H9 (cell line): ENCODE results near the gene NLE1. TPM values are rescaled to one million over a fixed set of nuclear protein-coding genes. Genes with fewer than 3 reads are reported as not detected.

Experiments used
- DNase-seq: peaks from one replicate; pipeline ENCODE4 v3.0.0-alpha.2; 2017
- H2AFZ ChIP-seq: one replicate; pipeline ENCODE4 v1.6.1; 2013; ENCODE audit warnings: mild to moderate bottlenecking, low read length, control low read depth, moderate library complexity
- H2AK5ac ChIP-seq: 2 replicates; pipeline ENCODE4 v1.6.1; 2013; ENCODE audit warnings: low read length, control low read depth, mixed read lengths; ENCODE audit not compliant: insufficient read length
- H2BK120ac ChIP-seq: one replicate; pipeline ENCODE4 v1.6.1; 2013; ENCODE audit warnings: low read depth, mild to moderate bottlenecking, low read length, control low read depth, inconsistent platforms; ENCODE audit not compliant: poor library complexity, severe bottlenecking
- H2BK12ac ChIP-seq: 2 replicates; pipeline ENCODE4 v1.6.1; 2013; ENCODE audit warnings: low read length, control low read depth, mixed read lengths, low read depth; ENCODE audit not compliant: insufficient read length
- H2BK15ac ChIP-seq: 2 replicates; pipeline ENCODE4 v1.6.1; 2013; ENCODE audit warnings: low read depth, low read length, control low read depth
- H2BK20ac ChIP-seq: one replicate; pipeline ENCODE4 v1.6.1; 2013; ENCODE audit warnings: low read depth, mild to moderate bottlenecking, low read length, control low read depth, inconsistent platforms; ENCODE audit not compliant: poor library complexity, severe bottlenecking
- H2BK5ac ChIP-seq: 2 replicates; pipeline ENCODE4 v1.6.1; 2013; ENCODE audit warnings: low read length, control low read depth, mixed read lengths; ENCODE audit not compliant: insufficient read length
- H3K14ac ChIP-seq: 2 replicates; pipeline ENCODE4 v1.6.1; 2013; ENCODE audit warnings: low read length, control low read depth; ENCODE audit not compliant: insufficient read depth
- H3K18ac ChIP-seq: 2 replicates; pipeline ENCODE4 v1.6.1; 2013; ENCODE audit warnings: low read depth, mild to moderate bottlenecking, mixed read lengths, low read length, control low read depth; ENCODE audit not compliant: insufficient read length
- H3K23ac ChIP-seq: 2 replicates; pipeline ENCODE4 v1.6.1; 2013; ENCODE audit warnings: low read length, control low read depth, mixed read lengths, low read depth; ENCODE audit not compliant: insufficient read length
- H3K23me2 ChIP-seq: 2 replicates; pipeline ENCODE4 v1.6.1; 2013; ENCODE audit warnings: low read depth, mild to moderate bottlenecking, mixed read lengths, low read length, control low read depth; ENCODE audit not compliant: insufficient read length, poor library complexity, severe bottlenecking
- H3K27ac ChIP-seq: 2 replicates; pipeline ENCODE4 v1.5.1; 2013; ENCODE audit warnings: low read length, control low read depth, mixed read lengths, low read depth; ENCODE audit not compliant: insufficient read length
- H3K27me3 ChIP-seq: 2 replicates; pipeline ENCODE4 v1.6.1; 2013; ENCODE audit warnings: low read length, control low read depth, inconsistent platforms; ENCODE audit not compliant: insufficient read depth
- H3K4ac ChIP-seq: 2 replicates; pipeline ENCODE4 v1.6.1; 2013; ENCODE audit warnings: low read depth, mild to moderate bottlenecking, control low read depth, inconsistent platforms, low read length, moderate library complexity
- H3K4me1 ChIP-seq: 2 replicates; pipeline ENCODE4 v1.6.1; 2013; ENCODE audit warnings: low read length, control low read depth, inconsistent platforms; ENCODE audit not compliant: insufficient read depth
- H3K4me2 ChIP-seq: 2 replicates; pipeline ENCODE4 v1.6.1; 2013; ENCODE audit warnings: low read length, control low read depth, mixed read lengths; ENCODE audit not compliant: insufficient read length, insufficient read depth
- H3K56ac ChIP-seq: 2 replicates; pipeline ENCODE4 v1.6.1; 2013; ENCODE audit warnings: low read depth, mild to moderate bottlenecking, mixed read lengths, low read length, control low read depth; ENCODE audit not compliant: insufficient read length
- H3K79me1 ChIP-seq: 2 replicates; pipeline ENCODE4 v1.6.1; 2013; ENCODE audit warnings: low read depth, mild to moderate bottlenecking, moderate library complexity, low read length, control low read depth, inconsistent platforms; ENCODE audit not compliant: insufficient read depth, poor library complexity, severe bottlenecking
- H3K79me2 ChIP-seq: 2 replicates; pipeline ENCODE4 v1.6.1; 2013; ENCODE audit warnings: low read length, control low read depth, inconsistent platforms; ENCODE audit not compliant: insufficient read depth
- H3K9ac ChIP-seq: 2 replicates; pipeline ENCODE4 v1.6.1; 2013; ENCODE audit warnings: low read length, control low read depth, mixed read lengths; ENCODE audit not compliant: insufficient read length; ENCODE audit errors: extremely low read depth
- H3K9me3 ChIP-seq: one replicate; pipeline ENCODE4 v1.6.1; 2013; ENCODE audit warnings: low read depth, low read length, inconsistent platforms; ENCODE audit not compliant: control insufficient read depth
- H3T11ph ChIP-seq: one replicate; pipeline ENCODE4 v1.6.1; 2013; ENCODE audit warnings: mild to moderate bottlenecking, low read length, control low read depth, inconsistent platforms
- H4K20me1 ChIP-seq: one replicate; pipeline ENCODE4 v1.6.1; 2013; ENCODE audit not compliant: control insufficient read depth, insufficient read length, insufficient read depth
- H4K5ac ChIP-seq: 2 replicates; pipeline ENCODE4 v1.6.1; 2013; ENCODE audit warnings: low read depth, mild to moderate bottlenecking, mixed read lengths, low read length, control low read depth; ENCODE audit not compliant: insufficient read length
- H4K8ac ChIP-seq: replicated peaks from 2 replicates; pipeline ENCODE4 v1.6.1; 2013; ENCODE audit warnings: low read length, control low read depth, mixed read lengths, low read depth; ENCODE audit not compliant: insufficient read length
- H4K91ac ChIP-seq: 2 replicates; pipeline ENCODE4 v1.6.1; 2013; ENCODE audit warnings: low read depth, mild to moderate bottlenecking, moderate library complexity, mixed read lengths, low read length, control low read depth; ENCODE audit not compliant: insufficient read length
- H3K27ac Mint-ChIP-seq, 3 experiments: 2 replicates in 2 of 3; 3 replicates in 1 of 3; pipeline ENCODE4 v1.8.0; 2020 to 2021; ENCODE audit warnings: mixed read lengths in 3 of 3, mild to moderate bottlenecking in 1 of 3, moderate library complexity in 1 of 3
- H3K27me3 Mint-ChIP-seq: 2 replicates; pipeline ENCODE4 v1.8.0; 2021; ENCODE audit warnings: low read depth, mild to moderate bottlenecking, moderate library complexity, mixed read lengths
- H3K36me3 Mint-ChIP-seq, 3 experiments: 2 replicates in 2 of 3; 3 replicates in 1 of 3; pipeline ENCODE4 v1.8.0; 2020 to 2021; ENCODE audit warnings: low read depth in 3 of 3, mixed read lengths in 3 of 3; ENCODE audit not compliant: insufficient read depth in 1 of 3
- H3K4me1 Mint-ChIP-seq, 2 experiments: 2 replicates each; pipeline ENCODE4 v1.8.0; 2020; ENCODE audit warnings: mixed read lengths in 2 of 2
- H3K4me3 Mint-ChIP-seq, 2 experiments: 2 replicates in 1 of 2; 3 replicates in 1 of 2; pipeline ENCODE4 v1.8.0; 2020 to 2021; ENCODE audit warnings: mild to moderate bottlenecking in 2 of 2, mixed read lengths in 2 of 2, moderate library complexity in 1 of 2
- H3K9me3 Mint-ChIP-seq, 2 experiments: 2 replicates in 1 of 2; 3 replicates in 1 of 2; pipeline ENCODE4 v1.8.0; 2020; ENCODE audit warnings: mild to moderate bottlenecking in 2 of 2, mixed read lengths in 2 of 2, moderate library complexity in 1 of 2
- whole genome bisulfite sequencing: extraction: QIAGEN DNeasy Blood & Tissue Kit; methylation state at CpG from one replicate; pipeline ENCODE4 v1.1.7; 2013; ENCODE audit warnings: missing lambda C conversion rate, low lambda C conversion rate, mixed read lengths; ENCODE audit not compliant: insufficient read length; ENCODE audit errors: extremely low coverage; 5-methylcytosine and 5-hydroxymethylcytosine counted together
- total RNA-seq: library from RNA; stranded (reverse); gene quantifications from 2 replicates; pipeline ENCODE4 v1.2.1, GENCODE V29; 2021
- TF ChIP-seq, protein P1 (sequence below): fragments of 200-600 bp; sonication (generic); conservative IDR thresholded peaks from 3 replicates; pipeline ENCODE4 v1.8.0; 2021; ENCODE audit warnings: antibody characterized with exemption, mild to moderate bottlenecking

NLE1 gene
- total RNA-seq, 1 experiment from 2014 or later, result 43.9 TPM

DNA sequence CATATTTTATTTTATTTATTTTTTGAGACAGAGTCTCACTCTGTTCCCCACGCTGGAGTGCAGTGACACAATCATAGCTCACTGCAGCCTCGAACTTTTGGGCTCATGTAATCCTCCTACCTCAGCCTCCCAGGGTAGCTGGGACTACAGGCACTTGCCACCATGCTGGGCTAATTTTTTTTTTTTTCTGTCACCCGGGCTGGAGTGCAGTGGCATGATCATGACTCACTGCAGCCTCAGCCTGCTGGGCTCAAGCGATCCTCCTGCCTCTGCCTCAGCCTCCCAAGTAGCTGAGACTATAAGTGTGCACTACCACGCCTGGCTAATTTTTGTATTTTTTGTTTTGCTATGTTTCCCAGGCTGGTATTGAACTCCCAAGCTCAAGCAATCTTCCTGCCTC lies 22.6 kb upstream of the NLE1 start:
- no peak overlapping the region for H3K23ac ChIP-seq
- H4K8ac ChIP-seq, result no peak overlapping the region
- H2BK12ac ChIP-seq, result no peak overlapping the region
- no peak overlapping the region for H2BK15ac ChIP-seq
- H3K27ac ChIP-seq, result no peak overlapping the region
- TF ChIP-seq, protein P1, sequence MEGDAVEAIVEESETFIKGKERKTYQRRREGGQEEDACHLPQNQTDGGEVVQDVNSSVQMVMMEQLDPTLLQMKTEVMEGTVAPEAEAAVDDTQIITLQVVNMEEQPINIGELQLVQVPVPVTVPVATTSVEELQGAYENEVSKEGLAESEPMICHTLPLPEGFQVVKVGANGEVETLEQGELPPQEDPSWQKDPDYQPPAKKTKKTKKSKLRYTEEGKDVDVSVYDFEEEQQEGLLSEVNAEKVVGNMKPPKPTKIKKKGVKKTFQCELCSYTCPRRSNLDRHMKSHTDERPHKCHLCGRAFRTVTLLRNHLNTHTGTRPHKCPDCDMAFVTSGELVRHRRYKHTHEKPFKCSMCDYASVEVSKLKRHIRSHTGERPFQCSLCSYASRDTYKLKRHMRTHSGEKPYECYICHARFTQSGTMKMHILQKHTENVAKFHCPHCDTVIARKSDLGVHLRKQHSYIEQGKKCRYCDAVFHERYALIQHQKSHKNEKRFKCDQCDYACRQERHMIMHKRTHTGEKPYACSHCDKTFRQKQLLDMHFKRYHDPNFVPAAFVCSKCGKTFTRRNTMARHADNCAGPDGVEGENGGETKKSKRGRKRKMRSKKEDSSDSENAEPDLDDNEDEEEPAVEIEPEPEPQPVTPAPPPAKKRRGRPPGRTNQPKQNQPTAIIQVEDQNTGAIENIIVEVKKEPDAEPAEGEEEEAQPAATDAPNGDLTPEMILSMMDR, result no peak
- H3K4me1 ChIP-seq, result no peaks in the 10 kb centered on the region; the same call in 1 of the 2 replicates
- H3K27me3 ChIP-seq, result no peaks in the 10 kb centered on the region
- no peak overlapping the region for H3K4me2 ChIP-seq
- Mint-ChIP-seq H3K36me3 (no peaks in the 10 kb centered on the region), H3K27ac (no peak overlapping the region), H3K9me3 (no peaks in the 10 kb centered on the region), H3K27me3 (no peaks in the 10 kb centered on the region), H3K4me1 (peaks cover 7 to 8% of the 10 kb centered on the region in 2 experiments), H3K4me3 (no peak overlapping the region)
- H4K5ac ChIP-seq, result no peak overlapping the region
- no peak overlapping the region for H2BK120ac ChIP-seq
- no peak overlapping the region for H2BK20ac ChIP-seq
- no peaks in the 10 kb centered on the region for H3K9me3 ChIP-seq
- no peaks in the 10 kb centered on the region for H4K20me1 ChIP-seq
- no peak overlapping the region for H3K9ac ChIP-seq
- no peak overlapping the region for H2BK5ac ChIP-seq
- H3K4ac ChIP-seq, result no peak overlapping the region
- H2AFZ ChIP-seq, result no peak overlapping the region
- no peak overlapping the region for H4K91ac ChIP-seq
- no peak overlapping the region for H3K56ac ChIP-seq
- H3K79me1 ChIP-seq, result no peaks in the 10 kb centered on the region
- H3K14ac ChIP-seq, result no peak overlapping the region
- H3K18ac ChIP-seq, result no peak overlapping the region
- H3K79me2 ChIP-seq, result no peaks in the 10 kb centered on the region
- DNase-seq, result no peak
- WGBS, result no CpG with 5 or more reads among the region's 5 CpGs
- H3K23me2 ChIP-seq, result no peaks in the 10 kb centered on the region
- no peak overlapping the region for H3T11ph ChIP-seq
- H2AK5ac ChIP-seq, result no peak overlapping the region
